22Rv1 (cell line): ENCODE results near the gene B9D2.

Source experiments
- H3K27ac ChIP-seq: fragments of 450-650 bp; 2 replicates; pipeline ENCODE4 v1.5.1; 2017
- ZFX ChIP-seq: fragments of 450-650 bp; IDR thresholded peaks from 2 replicates; pipeline ENCODE4 v1.6.1; 2017; ENCODE audit warnings: antibody characterized with exemption, borderline replicate concordance
- TF ChIP-seq, protein P1 (sequence below): fragments of 450-650 bp; IDR thresholded peaks from 2 replicates; pipeline ENCODE4 v1.5.1; 2017; ENCODE audit warnings: mild to moderate bottlenecking

The B9D2 gene

DNA sequence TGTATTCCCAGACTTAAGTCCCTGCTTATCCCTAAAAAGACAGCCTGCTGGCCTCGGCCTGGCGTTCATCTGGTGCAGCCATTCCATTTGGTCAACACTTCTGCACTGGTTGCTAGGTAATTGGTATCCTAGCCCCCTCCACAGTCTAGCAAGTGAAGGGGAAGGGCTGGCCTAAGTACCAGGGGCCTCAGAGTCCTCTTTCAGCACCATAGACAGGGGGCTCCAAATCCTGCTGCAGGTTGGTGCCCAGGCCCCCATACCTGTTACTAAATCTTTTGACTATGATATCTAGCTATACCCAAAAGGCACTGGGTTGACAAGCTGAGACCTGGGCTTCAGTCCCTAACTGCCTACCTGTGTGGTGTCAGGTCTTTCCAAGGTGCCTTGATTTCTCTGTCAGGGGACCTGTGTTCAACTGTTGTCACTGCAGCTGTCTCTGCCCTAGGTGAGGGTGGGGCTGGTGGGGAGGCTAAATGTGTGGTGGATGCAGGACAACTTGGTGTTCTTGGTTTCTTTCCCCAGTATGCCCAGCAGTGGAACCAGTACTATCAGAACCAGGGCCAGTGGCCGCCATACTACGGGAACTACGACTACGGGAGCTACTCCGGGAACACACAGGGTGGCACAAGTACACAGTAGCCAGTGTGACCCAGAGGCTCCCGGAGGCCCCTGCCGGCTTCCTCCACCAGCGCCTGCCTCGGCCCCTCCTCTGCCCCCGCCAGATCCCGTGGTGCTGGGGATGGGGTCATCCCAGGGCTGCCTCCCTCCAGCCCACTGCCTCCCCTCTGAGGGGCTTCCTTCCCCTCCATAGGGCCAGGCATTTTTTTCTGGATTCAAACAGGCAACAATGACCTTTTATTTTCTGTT is 57.8 kb downstream of the B9D2 start:
- TF ChIP-seq, protein P1, sequence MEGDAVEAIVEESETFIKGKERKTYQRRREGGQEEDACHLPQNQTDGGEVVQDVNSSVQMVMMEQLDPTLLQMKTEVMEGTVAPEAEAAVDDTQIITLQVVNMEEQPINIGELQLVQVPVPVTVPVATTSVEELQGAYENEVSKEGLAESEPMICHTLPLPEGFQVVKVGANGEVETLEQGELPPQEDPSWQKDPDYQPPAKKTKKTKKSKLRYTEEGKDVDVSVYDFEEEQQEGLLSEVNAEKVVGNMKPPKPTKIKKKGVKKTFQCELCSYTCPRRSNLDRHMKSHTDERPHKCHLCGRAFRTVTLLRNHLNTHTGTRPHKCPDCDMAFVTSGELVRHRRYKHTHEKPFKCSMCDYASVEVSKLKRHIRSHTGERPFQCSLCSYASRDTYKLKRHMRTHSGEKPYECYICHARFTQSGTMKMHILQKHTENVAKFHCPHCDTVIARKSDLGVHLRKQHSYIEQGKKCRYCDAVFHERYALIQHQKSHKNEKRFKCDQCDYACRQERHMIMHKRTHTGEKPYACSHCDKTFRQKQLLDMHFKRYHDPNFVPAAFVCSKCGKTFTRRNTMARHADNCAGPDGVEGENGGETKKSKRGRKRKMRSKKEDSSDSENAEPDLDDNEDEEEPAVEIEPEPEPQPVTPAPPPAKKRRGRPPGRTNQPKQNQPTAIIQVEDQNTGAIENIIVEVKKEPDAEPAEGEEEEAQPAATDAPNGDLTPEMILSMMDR: no peak
- no peak for TF ChIP-seq ZFX
- H3K27ac ChIP-seq: peak overlapping the region; percentile 89; the same call in 1 of the 2 replicates

DNA sequence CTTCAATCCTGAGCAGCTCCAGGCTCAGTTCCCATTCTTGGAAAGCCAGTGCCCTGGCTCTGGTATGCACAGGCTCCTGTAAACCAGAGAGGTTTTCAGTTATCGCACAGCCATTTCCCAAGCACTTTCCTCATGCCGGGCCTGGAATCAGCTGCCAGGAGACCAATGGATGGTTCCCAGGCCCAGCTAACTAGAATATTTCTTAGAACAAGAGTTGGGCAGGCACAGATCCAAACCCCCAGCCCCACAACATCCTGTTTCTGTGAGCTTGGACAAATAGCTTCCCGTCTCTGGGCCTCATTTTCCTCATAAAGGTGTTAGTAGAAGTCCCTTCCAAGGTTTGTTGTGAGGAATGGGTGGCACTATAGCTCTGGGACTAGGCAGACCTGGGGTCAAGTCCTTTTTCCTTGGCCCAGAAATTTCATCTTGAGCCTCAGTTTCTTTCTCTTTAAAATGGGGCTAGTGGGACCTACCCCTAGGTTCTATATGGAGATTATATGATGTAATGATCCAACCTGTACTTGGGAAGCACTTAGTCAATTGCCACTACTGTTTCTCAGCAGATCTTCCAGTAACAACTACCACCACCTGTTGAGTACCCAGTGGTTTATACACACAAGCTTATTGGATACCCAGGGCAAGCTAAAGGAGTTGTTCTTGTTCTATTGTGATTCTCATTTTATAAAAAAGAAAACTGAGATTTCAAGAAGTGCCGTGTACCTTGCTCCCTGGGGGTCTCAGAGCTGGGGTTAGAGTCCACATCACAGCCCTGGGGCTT is 59.1 kb downstream of the B9D2 start:
- TF ChIP-seq, protein P1: no peak
- TF ChIP-seq ZFX: no peak
- H3K27ac ChIP-seq: no peak overlapping the region
